Skin of body (tissue), 2 donors: ENCODE data around the gene CTXN1. TPM values are rescaled to one million over a fixed set of nuclear protein-coding genes. Genes with fewer than 3 reads are reported as not detected.
"Not testable (repeated sequence)": the region's sequence is repeated elsewhere in the genome, so short reads cannot be mapped to it uniquely, and the experiment has no call there.

Source experiments
- DNase-seq: peaks from one replicate; lab custom pipeline; 2025; lab: John Stamatoyannopoulos, UW
- total RNA-seq: library from RNA; depleted of rRNA; stranded (reverse); fragments of >200 nt; gene quantifications from one replicate; pipeline ENCODE4 v1.2.3, GENCODE V29; 2014

The CTXN1 gene
- total RNA-seq, 1 donor from 2014 or later: 1.4 TPM

- DNase-seq: no peak
These were observed 23.1 kb downstream of the CTXN1 start for GRCh38 chr19:7902796-7903243.

GRCh38 chr19:7901337-7901736, 24.6 kb downstream of the CTXN1 start:
- DNase-seq: no peak

- no peak for DNase-seq
These were observed 25.0 kb downstream of the CTXN1 start for GRCh38 chr19:7900931-7901330.

GRCh38 chr19:7900401-7900870, 25.5 kb downstream of the CTXN1 start:
- no peak for DNase-seq

- DNase-seq: no peak
These were observed 26.1 kb downstream of the CTXN1 start for GRCh38 chr19:7899751-7900378.

GRCh38 chr19:7898967-7899366, 27.0 kb downstream of the CTXN1 start:
- DNase-seq: no peak

GRCh38 chr19:7897292-7897691, 28.6 kb downstream of the CTXN1 start:
- DNase-seq: no peak

GRCh38 chr19:7895565-7895964, 30.4 kb downstream of the CTXN1 start:
- no peak for DNase-seq

- DNase-seq: no peak
These were observed 31.2 kb downstream of the CTXN1 start for GRCh38 chr19:7894612-7895309.

GRCh38 chr19:7893362-7894101, 32.4 kb downstream of the CTXN1 start:
- not testable (repeated sequence) for DNase-seq

- no peak for DNase-seq
These were observed 37.1 kb downstream of the CTXN1 start for GRCh38 chr19:7888826-7889217.

GRCh38 chr19:7888145-7888825, 37.6 kb downstream of the CTXN1 start, which contains the start of gene LRRC8E:
Gene LRRC8E (plus strand): TSS chr19:7888510. CDS start chr19:7895604, 7,094 bp downstream.
- no peak for DNase-seq

GRCh38 chr19:7887408-7888144, 38.4 kb downstream of the CTXN1 start:
- no peak for DNase-seq

- DNase-seq: no peak
These were observed 40.1 kb downstream of the CTXN1 start for GRCh38 chr19:7885818-7886217.

GRCh38 chr19:7883796-7884570, 42.0 kb downstream of the CTXN1 start:
- DNase-seq: no peak

GRCh38 chr19:7883105-7883504, 42.8 kb downstream of the CTXN1 start:
- DNase-seq: no peak

- no peak for DNase-seq
These were observed 44.0 kb downstream of the CTXN1 start for GRCh38 chr19:7881910-7882309.

- DNase-seq: no peak
These were observed 46.1 kb downstream of the CTXN1 start for GRCh38 chr19:7879836-7880235.

GRCh38 chr19:7879111-7879807, 46.7 kb downstream of the CTXN1 start:
- DNase-seq: no peak
